ENCODE measurements around the gene SPATA17.
"Not testable (repeated sequence)": the region's sequence is repeated elsewhere in the genome, so short reads cannot be mapped to it uniquely, and the experiment has no call there.

Gene SPATA17

DNA sequence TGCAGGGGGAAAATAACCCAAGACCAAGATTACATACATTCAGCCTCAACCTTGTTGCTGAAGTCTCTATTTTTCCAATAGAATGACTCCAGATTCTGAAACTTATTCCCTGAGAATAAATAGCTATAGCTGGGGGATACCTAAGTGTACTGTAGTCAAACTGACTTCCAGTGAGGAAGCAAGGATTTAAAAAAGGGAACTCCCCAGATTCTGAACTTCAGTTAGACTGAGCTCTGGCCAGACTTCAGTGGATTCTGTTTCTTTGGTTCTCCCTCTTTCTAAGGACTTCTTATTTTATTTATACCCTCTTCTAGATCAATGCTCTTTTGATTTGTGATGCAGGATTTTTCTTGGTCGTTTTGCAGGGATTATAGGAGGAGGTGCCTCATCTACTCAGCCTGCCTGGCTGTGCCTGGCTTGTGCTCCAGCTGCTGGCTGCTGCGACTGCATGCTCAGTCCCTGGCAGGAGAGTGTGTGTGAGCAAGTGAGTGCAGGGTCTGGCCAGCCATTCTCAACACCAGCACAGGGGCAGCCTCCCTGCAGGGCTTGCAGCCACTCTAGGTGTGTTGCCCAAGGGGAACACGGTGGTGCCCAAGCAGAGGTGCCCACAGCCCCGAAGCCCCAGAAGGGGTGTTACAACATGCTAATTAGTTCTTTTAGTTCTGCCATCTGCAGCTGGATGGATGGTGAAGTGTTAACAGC is 43.0 kb downstream of the SPATA17 start:
- no peak for DNase-seq (ENCODE audit: low spot score)

DNA sequence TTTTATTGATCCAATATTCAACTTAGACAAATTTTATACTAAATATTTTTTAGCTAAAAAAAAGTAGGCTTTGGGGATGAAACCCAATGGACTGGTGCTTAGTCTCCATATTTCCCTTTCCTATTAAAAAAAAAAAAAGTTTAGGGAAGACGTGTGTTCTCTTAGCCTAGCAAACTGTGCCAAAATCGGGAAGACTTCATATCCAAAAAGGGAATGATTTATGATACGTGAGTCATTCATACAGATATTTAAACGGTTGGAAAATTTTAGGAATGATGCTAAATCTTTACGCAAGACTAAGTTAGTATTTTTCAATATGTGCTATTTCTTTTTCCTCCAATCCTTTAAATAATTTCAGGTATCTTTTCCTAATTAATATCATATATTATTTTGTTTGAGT is 50.7 kb downstream of the SPATA17 start:
- DNase-seq (ENCODE audit: low spot score), result no peak

DNA sequence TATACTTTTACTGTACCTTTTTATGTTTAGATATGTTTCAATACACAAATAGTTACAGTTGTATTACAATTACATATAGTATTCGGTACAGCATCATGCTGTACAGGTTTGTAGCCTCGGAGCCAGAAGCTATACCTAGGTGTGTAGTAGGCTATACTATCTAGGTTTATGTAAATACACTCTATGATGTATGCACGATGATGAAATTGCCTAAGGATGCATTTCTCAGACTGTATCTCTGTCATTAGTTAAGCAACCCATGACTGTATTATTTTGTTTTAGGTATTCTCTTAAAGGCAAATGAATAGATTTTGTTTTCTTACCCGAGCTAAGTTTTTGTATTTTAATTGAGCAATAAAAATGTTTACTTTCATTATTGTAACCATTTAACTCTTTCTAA is 56.4 kb downstream of the SPATA17 start:
- no peak for DNase-seq (ENCODE audit: low spot score)

DNA sequence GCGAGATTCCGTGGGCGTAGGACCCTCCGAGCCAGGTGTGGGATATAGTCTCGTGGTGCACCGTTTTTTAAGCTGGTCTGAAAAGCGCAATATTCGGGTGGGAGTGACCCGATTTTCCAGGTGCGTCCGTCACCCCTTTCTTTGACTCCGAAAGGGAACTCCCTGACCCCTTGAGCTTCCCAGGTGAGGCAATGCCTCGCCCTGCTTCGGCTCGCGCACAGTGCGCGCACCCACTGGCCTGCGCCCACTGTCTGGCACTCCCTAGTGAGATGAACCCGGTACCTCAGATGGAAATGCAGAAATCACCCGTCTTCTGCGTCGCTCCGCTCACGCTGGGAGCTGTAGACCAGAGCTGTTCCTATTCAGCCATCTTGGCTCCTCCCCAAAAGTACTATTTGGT is 65.0 kb downstream of the SPATA17 start:
- DNase-seq (ENCODE audit: low spot score), result not testable (repeated sequence)

DNA sequence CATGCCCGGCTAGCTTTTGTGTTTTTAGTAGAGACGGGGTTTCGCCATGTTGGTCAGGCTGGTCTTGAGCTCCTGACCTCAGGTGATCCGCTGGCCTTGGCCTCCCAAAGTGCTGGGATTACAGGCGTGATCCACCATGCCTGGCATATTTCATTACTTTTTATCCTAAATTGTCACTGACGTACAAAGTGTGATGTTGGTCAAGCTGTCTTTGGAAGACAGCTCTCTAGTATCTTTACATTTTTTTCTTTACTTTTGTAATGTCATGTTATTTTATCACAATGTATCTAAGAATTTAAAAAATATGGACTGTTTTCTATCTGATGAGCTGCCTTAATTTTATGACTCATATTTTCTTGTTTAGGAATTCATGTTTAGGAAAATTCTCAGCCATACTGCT is 72.2 kb downstream of the SPATA17 start:
- DNase-seq (ENCODE audit: low spot score), result no peak

DNA sequence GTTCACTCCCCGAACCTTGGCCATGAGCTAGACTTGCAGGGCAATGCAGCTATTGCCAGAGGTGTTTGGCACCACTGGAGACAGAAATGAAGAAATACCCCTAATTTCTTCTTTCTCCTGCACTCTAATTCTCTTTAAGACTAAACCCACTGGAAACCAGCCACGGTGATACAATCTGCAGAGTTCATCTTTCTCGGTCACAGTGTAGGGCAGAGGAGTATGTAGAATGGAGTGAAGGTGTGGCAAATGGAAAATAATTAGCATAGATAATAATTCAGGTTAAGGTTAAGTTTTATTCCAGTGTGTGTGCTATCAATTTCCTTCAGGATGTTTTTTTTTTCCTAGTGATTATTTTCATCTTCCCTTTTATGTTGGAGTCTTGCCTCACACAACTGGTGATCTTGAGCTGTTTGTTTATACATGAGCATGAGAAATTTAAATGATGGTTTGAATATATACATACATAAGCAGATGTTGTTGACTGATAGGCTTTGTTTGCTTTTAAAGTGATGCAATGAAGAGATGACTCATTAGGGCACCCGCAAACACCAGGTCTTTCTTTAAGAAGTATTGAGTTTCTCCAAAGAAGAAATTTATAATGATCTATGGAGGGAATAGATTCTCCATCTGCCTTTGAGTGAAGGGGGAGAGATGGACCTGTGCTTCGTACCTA is 81.9 kb downstream of the SPATA17 start:
- no peak for DNase-seq (ENCODE audit: low spot score)

DNA sequence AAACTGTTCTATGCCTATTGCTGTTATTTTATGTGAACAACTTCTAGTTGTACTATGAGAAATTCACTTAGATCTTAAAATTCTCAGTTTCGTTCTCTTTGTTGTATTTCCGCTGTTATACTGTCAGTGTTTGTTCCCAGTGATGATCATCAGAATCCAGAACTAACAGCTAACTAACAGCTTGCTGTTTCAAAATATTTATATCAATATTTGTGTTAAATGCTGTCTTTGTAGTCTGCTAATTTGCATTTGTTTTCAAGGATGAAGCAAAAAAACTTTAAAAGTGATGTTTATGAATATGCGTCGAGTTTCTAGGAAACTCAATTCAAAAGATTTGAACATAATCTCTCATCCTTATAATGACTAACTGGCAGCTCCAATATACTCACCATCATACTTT is 84.5 kb downstream of the SPATA17 start:
- DNase-seq (ENCODE audit: low spot score), result no peak

DNA sequence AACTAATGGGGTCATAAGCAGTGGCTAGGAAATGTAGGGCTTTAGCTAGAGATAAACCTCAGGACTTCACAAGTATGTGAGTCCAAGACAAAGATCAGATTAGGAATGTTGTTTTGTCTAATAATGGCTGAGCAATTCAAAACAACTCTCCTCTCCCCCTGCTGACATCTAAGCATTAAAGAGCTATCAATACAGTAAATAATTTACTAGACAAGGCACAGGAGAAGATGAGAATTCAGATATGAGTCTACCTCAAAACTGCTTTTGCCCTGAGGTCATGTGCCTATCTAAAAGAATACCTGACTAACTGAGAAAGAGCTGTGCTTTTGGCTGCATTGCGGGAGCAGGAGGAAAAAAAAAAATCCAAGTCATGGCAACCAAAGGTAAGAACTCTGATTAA is 86.8 kb downstream of the SPATA17 start:
- DNase-seq (ENCODE audit: low spot score), result no peak

DNA sequence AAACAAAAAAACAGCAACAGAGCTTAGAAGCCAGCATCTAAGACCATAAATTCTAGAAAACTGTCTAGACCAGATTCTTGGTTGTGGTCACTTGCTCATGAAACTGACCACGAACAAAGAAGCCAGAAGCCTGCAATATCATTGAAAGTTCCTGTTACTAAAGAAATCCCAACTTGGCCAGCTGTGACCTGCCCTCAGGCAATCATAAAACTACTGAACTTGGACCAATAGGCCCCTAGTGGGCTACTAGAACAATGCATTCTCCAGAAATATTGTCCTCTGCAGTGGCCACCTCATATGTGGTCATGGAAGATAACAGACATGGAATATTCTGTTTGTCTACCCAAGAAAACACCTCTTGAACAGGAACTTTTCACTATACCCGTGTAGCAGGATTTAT is 87.7 kb downstream of the SPATA17 start:
- peak; percentile 47 for DNase-seq (ENCODE audit: low spot score)

DNA sequence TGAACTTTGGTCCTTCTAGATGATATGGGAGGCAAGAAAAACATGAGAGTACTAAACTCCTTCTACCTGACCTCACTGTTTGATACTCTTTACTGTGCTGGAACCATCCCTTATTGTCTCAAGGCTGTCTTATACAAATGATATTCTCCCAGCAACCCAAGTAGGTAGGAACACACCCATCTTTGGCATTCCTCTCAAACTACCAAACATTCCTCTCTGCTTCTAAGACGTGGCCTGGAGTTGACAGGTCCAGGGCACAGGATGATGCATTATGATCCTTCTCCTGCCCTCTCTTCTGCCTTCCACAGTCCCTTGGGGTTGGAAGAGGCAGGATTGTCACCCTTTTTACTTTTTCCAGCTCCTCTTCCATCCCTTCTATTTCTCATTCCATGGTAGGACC is 90.5 kb downstream of the SPATA17 start:
- no peak for DNase-seq (ENCODE audit: low spot score)

DNA sequence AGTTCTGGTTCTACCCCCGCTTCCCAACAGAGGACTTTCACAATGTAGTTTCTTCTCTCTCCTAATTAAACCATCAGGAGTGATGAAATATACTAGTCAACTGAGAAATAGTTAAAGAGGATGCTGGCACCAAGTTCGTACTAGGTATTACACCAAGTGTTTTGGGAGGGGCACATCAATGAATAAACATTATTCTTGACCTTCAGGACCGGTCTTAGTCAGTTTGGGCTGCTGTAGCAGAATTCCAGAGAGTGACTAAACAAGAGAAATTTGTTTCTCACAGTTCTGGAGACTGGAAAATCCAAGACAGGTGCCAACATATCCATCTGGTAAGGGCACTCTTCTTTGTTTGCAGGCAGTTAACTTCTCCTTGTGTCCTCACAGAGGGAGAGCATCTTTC is 103.8 kb downstream of the SPATA17 start:
- DNase-seq (ENCODE audit: low spot score), result no peak

DNA sequence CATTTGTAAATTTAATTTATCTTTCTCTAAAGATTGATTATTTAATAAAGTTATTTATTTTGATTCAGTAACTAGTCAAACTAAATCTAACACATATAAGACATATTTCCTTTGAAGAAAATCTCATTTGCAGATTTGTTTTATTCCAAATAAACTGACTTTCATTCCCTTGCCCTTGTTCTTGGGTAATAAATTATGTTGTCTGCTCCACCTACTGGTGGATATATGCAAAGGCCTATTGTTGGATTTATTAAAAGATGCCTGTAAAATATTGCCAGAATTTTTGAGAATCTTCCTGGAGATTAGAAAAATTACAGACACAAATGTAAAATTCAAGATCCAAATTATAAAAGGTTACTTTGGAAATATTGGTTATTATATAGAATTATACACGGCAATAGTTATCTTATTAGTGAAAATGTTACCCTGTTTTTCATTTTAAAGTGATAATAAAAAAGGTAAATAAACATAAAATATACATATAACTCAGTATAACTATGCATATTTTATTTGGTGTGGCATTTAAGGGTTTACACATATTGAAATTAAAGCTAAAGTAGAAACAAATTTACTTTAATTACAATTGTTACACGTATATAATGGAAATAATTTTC is 116.1 kb downstream of the SPATA17 start:
- DNase-seq (ENCODE audit: low spot score), result peak; percentile 70

DNA sequence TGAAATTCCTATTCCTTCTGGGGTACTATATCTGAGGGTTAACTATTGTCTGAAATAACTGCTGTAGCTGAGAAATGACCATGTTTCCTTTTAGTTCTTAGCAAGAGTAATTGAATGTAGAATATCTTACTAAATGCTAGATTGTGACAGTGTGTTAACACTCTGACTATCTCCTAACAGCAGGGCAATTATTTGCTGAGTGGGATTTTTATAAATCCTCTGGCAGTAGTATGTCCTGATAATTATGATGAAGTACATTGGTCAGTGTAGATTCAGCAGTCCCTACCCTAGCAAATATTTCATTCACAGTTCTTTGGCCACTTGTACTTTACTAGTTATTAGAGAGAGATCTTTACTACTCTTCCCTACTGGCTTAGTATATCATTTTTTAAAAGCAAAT is 138.6 kb downstream of the SPATA17 start:
- DNase-seq (ENCODE audit: low spot score), result no peak

DNA sequence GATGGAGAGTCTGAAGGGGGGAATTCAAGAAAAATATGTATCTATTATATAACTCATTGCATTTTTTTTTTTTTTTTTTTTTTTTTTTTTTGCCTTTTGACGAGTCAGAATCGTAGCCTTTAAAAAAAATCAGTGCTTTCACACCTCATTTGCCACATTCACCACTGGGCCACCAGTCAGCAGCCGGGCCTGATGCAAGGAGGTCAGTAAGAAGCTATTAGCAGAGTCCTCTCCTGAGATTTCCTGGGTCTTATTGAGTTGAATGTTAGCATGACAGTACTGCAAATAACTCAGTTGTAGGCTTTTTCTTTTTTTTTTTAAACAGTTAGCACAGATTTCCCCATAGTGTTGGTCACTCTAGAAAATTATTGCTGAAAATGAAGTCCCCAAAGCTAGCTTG is 139.8 kb downstream of the SPATA17 start:
- no peak for DNase-seq (ENCODE audit: low spot score)

DNA sequence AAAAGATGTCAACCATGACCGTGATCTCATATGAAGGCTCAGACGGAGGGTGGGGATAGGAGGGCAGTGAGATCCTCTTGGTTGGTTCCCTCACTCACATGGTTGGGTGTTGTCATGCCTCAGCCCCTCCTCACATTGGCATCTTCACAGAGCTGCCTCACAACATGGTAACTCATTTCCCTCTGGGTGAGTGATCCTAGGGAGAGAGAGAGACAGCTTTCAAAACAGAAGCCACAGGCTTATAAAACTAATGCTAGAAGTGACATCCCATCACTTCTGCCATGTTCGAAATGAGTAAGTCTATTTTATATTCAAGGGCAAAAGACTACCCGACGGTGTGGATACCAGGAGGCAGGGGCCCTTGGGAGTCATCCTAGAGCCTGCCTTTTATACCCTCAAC is 145.5 kb downstream of the SPATA17 start:
- no peak for DNase-seq (ENCODE audit: low spot score)

DNA sequence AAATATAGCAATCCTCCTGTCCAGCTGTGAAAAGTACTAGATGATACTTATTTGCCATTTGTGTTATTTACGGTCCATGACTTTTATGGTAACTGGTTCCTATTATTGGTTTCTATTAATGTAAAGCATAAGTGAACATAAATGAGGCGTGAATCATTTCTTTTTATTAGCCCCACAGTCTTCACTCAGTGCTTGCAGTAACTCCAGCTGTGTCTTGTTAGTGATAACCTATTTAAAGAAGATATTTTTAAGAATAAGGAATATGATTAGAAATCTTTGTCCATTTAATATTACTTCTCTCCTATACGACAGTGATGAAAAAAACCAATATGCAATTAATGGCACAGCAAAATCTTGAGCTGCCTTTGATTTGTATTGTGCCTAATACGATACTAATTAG is 149.9 kb downstream of the SPATA17 start:
- DNase-seq (ENCODE audit: low spot score), result no peak

DNA sequence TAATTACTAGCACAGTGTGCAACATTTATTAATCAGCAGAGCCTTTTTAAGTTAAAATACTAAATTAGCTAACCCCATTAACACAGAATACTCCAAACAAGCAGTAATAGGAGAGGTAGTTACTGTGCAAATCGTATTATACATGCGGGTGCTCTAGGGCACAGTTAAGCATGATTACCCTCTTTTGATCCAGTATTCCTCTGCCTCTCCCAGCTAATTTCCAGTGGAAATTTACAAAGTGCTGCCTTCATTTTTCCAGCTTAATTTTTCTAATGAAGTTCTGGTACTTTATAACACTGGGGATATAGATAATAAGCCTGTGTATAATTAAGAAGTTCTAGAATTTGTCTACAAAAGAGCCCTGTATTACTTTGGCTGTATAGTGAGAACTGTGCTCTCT is 159.9 kb downstream of the SPATA17 start:
- no peak for DNase-seq (ENCODE audit: low spot score)

DNA sequence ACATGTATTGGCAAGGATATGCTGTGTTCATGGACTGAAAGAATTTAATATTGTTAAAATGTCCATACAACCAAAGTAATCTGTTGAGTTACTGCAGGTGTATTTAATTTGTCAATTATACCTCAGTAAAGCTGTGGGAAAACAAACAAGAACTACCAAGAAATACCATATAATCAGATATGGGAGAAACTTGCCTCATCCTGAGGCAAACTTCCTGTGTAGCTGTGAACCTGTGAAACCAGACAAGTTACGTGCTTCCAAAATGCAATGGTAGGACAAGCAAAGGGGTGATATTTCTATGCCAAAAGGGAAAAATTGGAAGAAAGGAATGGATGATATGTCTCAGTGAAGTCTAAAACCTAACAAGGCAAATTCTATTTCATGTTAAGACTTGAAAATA is 174.6 kb downstream of the SPATA17 start:
- DNase-seq (ENCODE audit: low spot score), result no peak

DNA sequence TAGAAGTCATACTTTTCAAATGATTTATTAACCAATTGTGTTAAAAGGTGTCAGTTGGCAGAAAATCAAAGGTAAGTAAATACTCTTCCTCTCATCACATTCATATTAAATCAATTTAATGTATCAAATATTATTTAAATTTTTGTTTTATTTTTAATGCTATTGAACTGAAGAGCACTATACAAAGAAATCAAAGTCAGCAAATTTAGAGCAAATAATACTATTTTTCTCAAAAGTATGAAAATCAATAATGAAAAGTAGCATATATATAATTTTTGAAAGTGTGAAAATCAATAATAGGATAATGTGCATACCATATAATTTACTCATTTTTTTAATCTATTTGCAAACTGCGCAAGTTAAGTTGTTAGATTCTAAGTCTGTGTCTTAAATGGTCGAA is 181.0 kb downstream of the SPATA17 start:
- DNase-seq (ENCODE audit: low spot score), result no peak

DNA sequence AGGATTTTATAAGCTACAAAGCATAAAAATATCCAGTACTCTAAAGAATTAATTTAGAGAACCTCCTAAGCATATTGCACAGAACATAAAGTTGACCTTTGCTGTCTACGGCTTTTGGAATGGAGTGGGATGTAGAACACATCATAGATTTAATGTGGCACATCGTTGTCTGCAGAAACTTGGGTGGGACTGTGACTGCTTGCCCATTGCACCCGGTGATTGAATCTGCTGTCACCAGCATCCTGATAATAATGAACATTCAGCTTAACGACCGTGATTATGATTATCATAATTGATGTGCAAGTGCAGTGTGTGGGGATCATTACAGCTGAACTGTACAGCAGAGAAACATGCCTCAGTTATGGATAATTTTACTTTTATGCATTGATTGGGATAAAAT is 181.9 kb downstream of the SPATA17 start:
- DNase-seq (ENCODE audit: low spot score), result no peak

DNA sequence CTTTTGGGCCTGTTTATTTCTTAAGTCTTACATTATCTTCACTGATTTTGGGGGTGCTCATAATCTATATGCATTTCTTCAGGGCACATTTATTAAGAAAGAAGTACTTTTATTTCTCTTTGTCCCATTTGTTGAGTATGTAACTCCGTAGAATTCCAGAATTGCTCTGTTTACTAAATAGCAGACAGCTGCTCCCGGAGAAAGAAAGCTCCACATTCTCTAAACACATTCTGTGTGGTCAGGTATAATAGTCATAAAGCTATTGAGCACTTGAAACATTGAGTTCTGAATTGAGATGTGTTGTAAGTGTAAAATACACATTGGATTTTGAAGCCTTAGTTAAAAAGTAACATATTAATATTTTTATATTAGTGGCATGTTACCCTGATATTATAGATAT is 206.5 kb downstream of the SPATA17 start:
- no peak for DNase-seq (ENCODE audit: low spot score)

DNA sequence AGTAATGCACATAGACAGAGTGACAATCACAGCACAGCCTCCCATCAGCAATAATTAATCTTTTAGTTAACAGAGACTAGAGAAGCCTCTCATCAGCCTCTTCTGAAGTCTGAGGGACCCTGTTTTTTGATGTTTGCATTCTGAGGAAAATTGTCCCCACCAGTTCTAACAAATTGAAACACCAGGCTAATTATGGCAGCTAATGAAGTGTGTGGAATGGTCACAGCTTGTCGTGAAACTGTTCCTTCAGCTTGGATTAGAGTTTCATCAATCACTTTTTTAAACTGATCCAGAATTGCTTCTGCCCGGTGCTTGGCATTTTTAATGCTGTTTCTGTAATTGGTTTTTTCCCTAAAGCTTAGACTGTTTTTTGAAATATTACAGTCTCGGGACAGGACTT is 208.0 kb downstream of the SPATA17 start:
- DNase-seq (ENCODE audit: low spot score), result no peak

DNA sequence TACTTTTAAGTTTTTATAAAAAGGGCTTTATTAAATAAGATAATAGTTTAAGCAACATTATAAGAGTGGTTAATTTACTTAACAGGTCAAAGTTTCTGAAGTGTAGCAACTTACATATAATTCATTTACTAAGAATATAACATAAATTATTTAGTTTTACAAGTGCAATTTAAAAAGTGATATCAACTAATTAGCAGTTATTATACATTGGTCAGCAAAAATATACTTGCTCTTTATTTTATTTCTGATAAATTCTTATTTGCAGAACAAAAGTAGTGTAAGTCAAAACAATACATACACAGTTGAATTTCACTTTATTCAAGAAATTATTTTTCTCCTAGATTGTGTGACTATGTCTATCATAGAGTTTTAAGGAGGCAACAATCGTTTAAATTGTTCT is 215.6 kb downstream of the SPATA17 start:
- DNase-seq (ENCODE audit: low spot score), result no peak

DNA sequence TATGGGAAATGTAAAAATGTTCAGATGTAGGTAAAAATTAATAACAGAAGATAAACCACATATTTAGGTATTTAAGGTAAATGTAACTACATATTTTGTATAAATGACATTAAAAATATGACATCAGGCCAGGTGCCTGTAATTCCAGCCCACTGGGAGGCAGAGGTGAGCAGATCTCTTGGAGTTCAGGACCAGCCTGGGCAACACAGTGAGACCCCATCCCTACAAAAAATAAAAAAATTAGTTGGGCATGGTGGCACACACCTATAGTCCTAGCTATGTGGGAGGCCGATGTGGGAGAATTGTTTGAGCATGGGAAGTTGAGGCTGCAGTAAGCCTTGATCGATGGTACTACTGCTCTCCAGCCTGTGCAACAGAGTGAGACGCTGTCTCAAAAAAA is 216.5 kb downstream of the SPATA17 start:
- no peak for DNase-seq (ENCODE audit: low spot score)
